SU-DHL-6 (cell line): ENCODE results near the gene C6orf118.

Source experiments
- CTCF ChIP-seq: fragments of 200-600 bp; sonication (generic); IDR thresholded peaks from one replicate; pipeline ENCODE4 v1.5.1; 2017; ENCODE audit warnings: antibody characterized with exemption, mild to moderate bottlenecking, low read length, moderate library complexity; ENCODE audit not compliant: insufficient read depth, poor library complexity, severe bottlenecking
- EZH2phosphoT487 ChIP-seq: fragments of 200-600 bp; sonication (generic), shearing (Covaris generic); conservative IDR thresholded peaks from 2 replicates; pipeline ENCODE4 v1.6.1; 2018; ENCODE audit warnings: mild to moderate bottlenecking, antibody characterized with exemption, low read length, moderate library complexity, mixed read lengths

- no peak for TF ChIP-seq CTCF
- TF ChIP-seq EZH2phosphoT487, result no peak
Observed at GRCh38 chr6:165245287-165245686, 64.1 kb downstream of the C6orf118 start.
